GM21529 (cell line): ENCODE data around the gene ZNF776.
"Not testable (repeated sequence)": the region's sequence is repeated elsewhere in the genome, so short reads cannot be mapped to it uniquely, and the experiment has no call there.

Experiments used
- ATAC-seq: cut with Tn5 transposase; IDR thresholded peaks from one replicate; pipeline ENCODE4 v1.9.1; 2021; ENCODE audit not compliant: unreplicated experiment

Gene ZNF776

GRCh38 chr19:57746580-57747471, at the start of gene ZNF776:
Gene ZNF776 (plus strand): TSS chr19:57746815. CDS start chr19:57747059, 244 bp downstream.
- ATAC-seq: peak; percentile 98

GRCh38 chr19:57701625-57702024, 45.0 kb upstream of the ZNF776 start:
- ATAC-seq: no peak

- ATAC-seq: no peak
These were observed 40.3 kb upstream of the ZNF776 start for GRCh38 chr19:57706346-57706745.

GRCh38 chr19:57708641-57709361, 37.8 kb upstream of the ZNF776 start, which contains the start of gene ZNF154:
Gene ZNF154 (minus strand): TSS chr19:57709204. CDS start chr19:57708971, 233 bp downstream.
- no peak for ATAC-seq

- ATAC-seq: no peak
These were observed 37.0 kb upstream of the ZNF776 start for GRCh38 chr19:57709616-57710015.

- ATAC-seq: no peak
These were observed 34.4 kb upstream of the ZNF776 start for GRCh38 chr19:57712222-57712621.

- no peak for ATAC-seq
These were observed 27.2 kb upstream of the ZNF776 start for GRCh38 chr19:57719424-57719823.

- ATAC-seq: no peak
These were observed 26.6 kb upstream of the ZNF776 start for GRCh38 chr19:57719901-57720519.

GRCh38 chr19:57720878-57721277, 25.7 kb upstream of the ZNF776 start:
- no peak for ATAC-seq

- ATAC-seq: not testable (repeated sequence)
These were observed 8.3 kb upstream of the ZNF776 start for GRCh38 chr19:57738320-57738719.

GRCh38 chr19:57738770-57739169, 7.8 kb upstream of the ZNF776 start:
- ATAC-seq: not testable (repeated sequence)

GRCh38 chr19:57747472-57747807, 825 bp downstream of the ZNF776 start:
- ATAC-seq: no peak

GRCh38 chr19:57748029-57748428, 1.4 kb downstream of the ZNF776 start:
- no peak for ATAC-seq

GRCh38 chr19:57754091-57754673, 7.6 kb downstream of the ZNF776 start:
- no peak for ATAC-seq

GRCh38 chr19:57755031-57755430, 8.4 kb downstream of the ZNF776 start:
- ATAC-seq: no peak

- no peak for ATAC-seq
These were observed 11.3 kb downstream of the ZNF776 start for GRCh38 chr19:57757941-57758340.

- ATAC-seq: no peak
These were observed 12.5 kb downstream of the ZNF776 start for GRCh38 chr19:57759096-57759495.

- ATAC-seq: peak; percentile 98
These were observed 22.9 kb downstream of the ZNF776 start, which contains the start of gene ZNF586 for GRCh38 chr19:57769345-57770131. Gene ZNF586 (plus strand): TSS chr19:57769676. CDS start chr19:57769843, 167 bp downstream.

- ATAC-seq: no peak
These were observed 24.8 kb downstream of the ZNF776 start for GRCh38 chr19:57771417-57771816.

GRCh38 chr19:57773488-57773887, 26.9 kb downstream of the ZNF776 start:
- no peak for ATAC-seq
